GM12878 (cell line): ENCODE data around the gene OTOG. TPM values are rescaled to one million over a fixed set of nuclear protein-coding genes. Genes with fewer than 3 reads are reported as not detected.

Experiments used
- ATAC-seq: fragments of 200-7000 bp; cut with Tn5 transposase; 3 replicates; pipeline ENCODE4 v1.9.1; 2020; ENCODE audit warnings: mild to moderate bottlenecking, moderate library complexity
- BruUV-seq: library from RNA; stranded (reverse); fragments of 400-500 nt; replicated peaks from 2 replicates; lab custom pipeline; 2021; lab: Mats Ljungman, UMichigan
- CTCF ChIA-PET: fragments of 300-600 bp; sonication (Branson Sonifier 250); formaldehyde crosslinking; extraction: SDS; loops from one replicate; lab custom pipeline; 2021; ENCODE audit warnings: inconsistent platforms; lab: Yijun Ruan, JAX
- POLR2A ChIA-PET: fragments of 350-600 bp; formaldehyde crosslinking; extraction: SDS; loops from one replicate; lab custom pipeline; 2021; ENCODE audit warnings: inconsistent platforms; lab: Charles Lee
- RAD21 ChIA-PET: fragments of 300-600 bp; sonication (Branson Sonifier 250); formaldehyde crosslinking; loops from one replicate; lab custom pipeline; 2023; ENCODE audit warnings: antibody characterized with exemption; ENCODE audit not compliant: unreplicated experiment; lab: Charles Lee
- SMC1A ChIA-PET: fragments of 300-600 bp; sonication (Branson Sonifier 250); formaldehyde crosslinking; loops from one replicate; lab custom pipeline; 2023; ENCODE audit not compliant: unreplicated experiment, uncharacterized antibody; lab: Charles Lee
- DNase-seq: peaks from one replicate; pipeline ENCODE4 v3.0.0-alpha.2; 2011; ENCODE audit warnings: low read depth, low spot score
- FAIRE-seq: peaks from 3 replicates; lab custom pipeline; 2011; peaks lifted over from hg19 to GRCh38; lab: Jason Lieb, UNC
- H2AFZ ChIP-seq: 2 replicates; pipeline ENCODE4 v1.6.0; 2011; ENCODE audit warnings: low read depth, low read length, control low read depth; ENCODE audit not compliant: control insufficient read depth
- H3K27ac ChIP-seq: 2 replicates; pipeline ENCODE4 v1.5.1; 2011; ENCODE audit warnings: control low read depth; ENCODE audit not compliant: control insufficient read depth, insufficient read depth
- H3K27me3 ChIP-seq, 2 experiments: replicated peaks in 1 of 2; 2 replicates each; pipeline versions ENCODE4 v1.6.0 to v1.6.1; 2011; ENCODE audit warnings: low read length in 1 of 2; ENCODE audit not compliant: control insufficient read depth in 2 of 2, insufficient read depth in 2 of 2
- H3K36me3 ChIP-seq, 2 experiments: 2 replicates each; pipeline ENCODE4 v1.5.1; 2011; ENCODE audit warnings: low read length in 1 of 2; ENCODE audit not compliant: control insufficient read depth in 2 of 2, insufficient read depth in 2 of 2
- H3K4me1 ChIP-seq: 2 replicates; pipeline ENCODE4 v1.6.1; 2011; ENCODE audit warnings: mild to moderate bottlenecking, low read length, moderate library complexity, mixed read lengths; ENCODE audit not compliant: control insufficient read depth, insufficient read depth
- H3K4me2 ChIP-seq: 2 replicates; pipeline ENCODE4 v1.6.0; 2011; ENCODE audit warnings: control low read depth; ENCODE audit not compliant: control insufficient read depth, insufficient read depth
- H3K4me3 ChIP-seq: fragments of 200-600 bp; sonication (generic); 2 replicates; pipeline ENCODE4 v1.5.1; 2016
- H3K79me2 ChIP-seq: 2 replicates; pipeline ENCODE4 v1.6.0; 2011; ENCODE audit warnings: low read length; ENCODE audit not compliant: control insufficient read depth, insufficient read depth
- H3K9ac ChIP-seq: 2 replicates; pipeline ENCODE4 v1.8.0; 2011; ENCODE audit warnings: low read length, control low read depth, mixed read lengths; ENCODE audit not compliant: control insufficient read depth, insufficient read depth
- H3K9me3 ChIP-seq: replicated peaks from 3 replicates; pipeline ENCODE4 v1.5.1; 2011; ENCODE audit warnings: mild to moderate bottlenecking, low read length; ENCODE audit not compliant: control insufficient read depth, insufficient read depth
- H4K20me1 ChIP-seq: 2 replicates; pipeline ENCODE4 v1.6.0; 2011; ENCODE audit not compliant: control insufficient read depth, insufficient read depth
- CUX1 ChIP-seq: IDR thresholded peaks from 2 replicates; pipeline ENCODE4 v1.6.1; 2012; ENCODE audit warnings: improper control_type of control experiment, low read depth, low read length; ENCODE audit not compliant: insufficient replicate concordance
- ELK1 ChIP-seq: IDR thresholded peaks from 2 replicates; pipeline ENCODE4 v1.6.1; 2012; ENCODE audit warnings: low read depth, low read length, improper control_type of control experiment
- FOXM1 ChIP-seq: IDR thresholded peaks from 2 replicates; pipeline ENCODE4 v1.6.1; 2012; ENCODE audit warnings: low read depth, mild to moderate bottlenecking, inconsistent platforms, low read length, moderate library complexity
- MEF2B ChIP-seq: fragments of 450-650 bp; IDR thresholded peaks from 2 replicates; pipeline ENCODE4 v1.6.1; 2018; ENCODE audit warnings: mild to moderate bottlenecking, moderate library complexity; ENCODE audit not compliant: partially characterized antibody, poor library complexity, severe bottlenecking
- MLLT1 ChIP-seq: fragments of 450-650 bp; IDR thresholded peaks from 2 replicates; pipeline ENCODE4 v1.6.1; 2016; ENCODE audit warnings: mild to moderate bottlenecking
- TCF12 ChIP-seq: IDR thresholded peaks from 2 replicates; pipeline ENCODE4 v1.6.1; 2011; ENCODE audit warnings: low read depth, mild to moderate bottlenecking, low read length
- ZNF274 ChIP-seq: IDR thresholded peaks from one replicate; pipeline ENCODE4 v1.8.0; 2011; ENCODE audit not compliant: insufficient read length, insufficient read depth
- ZNF592 ChIP-seq: fragments of 450-650 bp; IDR thresholded peaks from 2 replicates; pipeline ENCODE4 v1.6.1; 2017; ENCODE audit warnings: mild to moderate bottlenecking, moderate library complexity
- WGBS: methylation state at CpG from one replicate; pipeline ENCODE4 v1.1.6; 2016; ENCODE audit warnings: low lambda C conversion rate; ENCODE audit not compliant: insufficient replicate concordance, insufficient coverage; ENCODE audit errors: missing lambda C conversion rate; 5-methylcytosine and 5-hydroxymethylcytosine counted together
- in situ Hi-C: fragments of 300-500 bp; cut with MboI; formaldehyde crosslinking; loops from 9 replicates; pipeline ENCODE4 v1.14.3; 2018; ENCODE audit warnings: mixed read lengths
- intact Hi-C: fragments of 100-400 bp; cut with micrococcal nuclease; formaldehyde crosslinking; loops from one replicate; pipeline ENCODE4 v1.14.2; 2022; ENCODE audit not compliant: unreplicated experiment
- polyA plus RNA-seq, 11 experiments: library from polyadenylated mRNA; depleted of rRNA in 4 of 11; unstranded in 6 of 11; stranded (reverse) in 5 of 11; fragments of >200 nt; fragmentation: Nextera tagmentation in 4 of 11; fragmentation: Illumina TruSeq in 1 of 11; extraction: Ambion mirVana in 4 of 11; extraction: Trizol in 1 of 11; gene quantifications; 1 replicate in 1 of 11; 2 replicates in 10 of 11; pipeline versions ENCODE4 v1.2.1 to v1.2.3, GENCODE V29; 2011 to 2016; ENCODE audit warnings: inconsistent platforms in 2 of 11, missing spikeins in 2 of 11, low read depth in 1 of 11
- total RNA-seq, 4 experiments: library from RNA; depleted of rRNA in 3 of 4; stranded (reverse); fragments of >200 nt in 3 of 4; fragmentation: Illumina TruSeq in 1 of 4; extraction: Trizol in 1 of 4; gene quantifications; 2 replicates each; pipeline versions ENCODE4 v1.2.1 to v1.2.3, GENCODE V29; 2013 to 2021

The OTOG gene
- total and polyA plus RNA-seq, 10 of the 15 experiments (the other 5 are each of a cell fraction or from before 2014, with no cell fraction given) = not detected

GRCh38 chr11:17641792-17642350 is 94.8 kb downstream of the OTOG start:
- no peaks in the 10 kb centered on the region; a peak in 2 of 4 replicates for H3K27me3 ChIP-seq
- H3K79me2 ChIP-seq = no peaks in the 10 kb centered on the region
- ATAC-seq (no peak), DNase-seq (no peak), FAIRE-seq (no peak)
- 55% methylated on average over 17 of the region's 17 CpGs for WGBS
- RAD21 ChIA-PET = no interaction called here
- BruUV-seq = no TSS peak
- POLR2A ChIA-PET = no interaction called here
- H3K27ac ChIP-seq = no peak overlapping the region
- intact Hi-C loops = no loop called here
- no peak overlapping the region for H3K9ac ChIP-seq
- H3K9me3 ChIP-seq = no peaks in the 10 kb centered on the region
- H3K36me3 ChIP-seq = no peaks in the 10 kb centered on the region
- in situ Hi-C loops = no loop called here
- no peak overlapping the region for H2AFZ ChIP-seq
- CTCF ChIA-PET = no interaction called here
- H4K20me1 ChIP-seq = no peaks in the 10 kb centered on the region; the same call in 1 of the 2 replicates
- no peak for TF ChIP-seq MEF2B
- TF ChIP-seq CUX1 = no peak
- no peak for TF ChIP-seq TCF12
- no peak for TF ChIP-seq FOXM1
- TF ChIP-seq ZNF274 = no peak
- TF ChIP-seq ZNF592 = no peak
- TF ChIP-seq ELK1 = no peak
- TF ChIP-seq MLLT1 = no peak
- no peaks in the 10 kb centered on the region for H3K4me1 ChIP-seq
- SMC1A ChIA-PET = no interaction called here
- no peak overlapping the region for H3K4me2 ChIP-seq
- no peak overlapping the region for H3K4me3 ChIP-seq
